ENCODE measurements around the gene AIMP1. TPM values are rescaled to one million over a fixed set of nuclear protein-coding genes. Genes with fewer than 3 reads are reported as not detected.

Gene AIMP1
- total and polyA plus RNA-seq, 9 donors: 19.7 to 46.5 (median 39.4) TPM

GRCh38 chr4:106364282-106364681 is 47.9 kb downstream of the AIMP1 start:
- no peaks in the 10 kb centered on the region for H3K36me3 ChIP-seq
- DNase-seq: no peak
- intact Hi-C loops (cut with DNase I): no loop called here
- no peaks in the 10 kb centered on the region for H3K9me3 ChIP-seq
- 86 to 95% (median 90%) methylated on average over 1 of the region's 1 CpG for WGBS, 3 donors
- TF ChIP-seq POLR2A (IDR thresholded peaks at IDR 0.05) (no peak), EP300 (IDR thresholded peaks at IDR 0.05) (no peak)
- TF ChIP-seq, protein P1, sequence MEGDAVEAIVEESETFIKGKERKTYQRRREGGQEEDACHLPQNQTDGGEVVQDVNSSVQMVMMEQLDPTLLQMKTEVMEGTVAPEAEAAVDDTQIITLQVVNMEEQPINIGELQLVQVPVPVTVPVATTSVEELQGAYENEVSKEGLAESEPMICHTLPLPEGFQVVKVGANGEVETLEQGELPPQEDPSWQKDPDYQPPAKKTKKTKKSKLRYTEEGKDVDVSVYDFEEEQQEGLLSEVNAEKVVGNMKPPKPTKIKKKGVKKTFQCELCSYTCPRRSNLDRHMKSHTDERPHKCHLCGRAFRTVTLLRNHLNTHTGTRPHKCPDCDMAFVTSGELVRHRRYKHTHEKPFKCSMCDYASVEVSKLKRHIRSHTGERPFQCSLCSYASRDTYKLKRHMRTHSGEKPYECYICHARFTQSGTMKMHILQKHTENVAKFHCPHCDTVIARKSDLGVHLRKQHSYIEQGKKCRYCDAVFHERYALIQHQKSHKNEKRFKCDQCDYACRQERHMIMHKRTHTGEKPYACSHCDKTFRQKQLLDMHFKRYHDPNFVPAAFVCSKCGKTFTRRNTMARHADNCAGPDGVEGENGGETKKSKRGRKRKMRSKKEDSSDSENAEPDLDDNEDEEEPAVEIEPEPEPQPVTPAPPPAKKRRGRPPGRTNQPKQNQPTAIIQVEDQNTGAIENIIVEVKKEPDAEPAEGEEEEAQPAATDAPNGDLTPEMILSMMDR (IDR thresholded peaks at IDR 0.05): no peak
- no peaks in the 10 kb centered on the region for H3K27me3 ChIP-seq
- no peak overlapping the region for H3K27ac ChIP-seq
- no peak overlapping the region for H3K4me3 ChIP-seq
- H3K4me1 ChIP-seq (ENCODE audit: insufficient read depth): no peaks in the 10 kb centered on the region

- no peaks in the 10 kb centered on the region for H3K27me3 ChIP-seq
- DNase-seq: no peak
- no peak overlapping the region for H3K4me3 ChIP-seq
- no peaks in the 10 kb centered on the region for H3K4me1 ChIP-seq (ENCODE audit: insufficient read depth)
- H3K27ac ChIP-seq: no peak overlapping the region
- H3K9me3 ChIP-seq: no peaks in the 10 kb centered on the region
- no peaks in the 10 kb centered on the region for H3K36me3 ChIP-seq
- WGBS, 3 donors: 85 to 88% (median 87%) methylated on average over 1 of the region's 1 CpG
- TF ChIP-seq, protein P1 (IDR thresholded peaks at IDR 0.05): no peak
- TF ChIP-seq EP300 (IDR thresholded peaks at IDR 0.05) (no peak), POLR2A (IDR thresholded peaks at IDR 0.05) (no peak)
- intact Hi-C loops (cut with DNase I): no loop called here
Measured at GRCh38 chr4:106365613-106366012, 49.3 kb downstream of the AIMP1 start.

- TF ChIP-seq POLR2A (IDR thresholded peaks at IDR 0.05) (no peak), EP300 (IDR thresholded peaks at IDR 0.05) (no peak)
- TF ChIP-seq, protein P1 (IDR thresholded peaks at IDR 0.05): no peak
- H3K27ac ChIP-seq: no peak overlapping the region
- intact Hi-C loops (cut with DNase I): no loop called here
Measured at GRCh38 chr4:106366026-106366425, 49.7 kb downstream of the AIMP1 start.

GRCh38 chr4:106367072-106367471 is 50.7 kb downstream of the AIMP1 start:
- Histone ChIP-seq H3K4me1 (ENCODE audit: insufficient read depth) (no peaks in the 10 kb centered on the region), H3K36me3 (no peaks in the 10 kb centered on the region), H3K27me3 (no peaks in the 10 kb centered on the region), H3K27ac (no peak overlapping the region), H3K9me3 (no peaks in the 10 kb centered on the region), H3K4me3 (no peak overlapping the region)
- TF ChIP-seq, protein P1 (IDR thresholded peaks at IDR 0.05): no peak
- no peak for TF ChIP-seq POLR2A (IDR thresholded peaks at IDR 0.05)
- TF ChIP-seq EP300 (IDR thresholded peaks at IDR 0.05): no peak
- 92 to 95% (median 93%) methylated on average over 5 of the region's 5 CpGs for WGBS, 3 donors
- no peak for DNase-seq
- intact Hi-C loops (cut with DNase I): no loop called here

More at GRCh38 chr4:106366026-106366425, 49.7 kb downstream of the AIMP1 start:
- Histone ChIP-seq H3K4me1 (ENCODE audit: insufficient read depth) (no peaks in the 10 kb centered on the region), H3K27me3 (no peaks in the 10 kb centered on the region), H3K4me3 (no peak overlapping the region), H3K36me3 (no peaks in the 10 kb centered on the region), H3K9me3 (no peaks in the 10 kb centered on the region)
- no peak for DNase-seq

All from ovary (tissue), 9 donors.